ENCODE data around the gene TMEM132C. TPM values are rescaled to one million over a fixed set of nuclear protein-coding genes. Genes with fewer than 3 reads are reported as not detected.

TMEM132C gene
- total RNA-seq, 1 donor, result not detected

- H3K4me3 ChIP-seq (ENCODE audit: low read depth, low read length), result no peak overlapping the region
- TF ChIP-seq CTCF (IDR thresholded peaks at IDR 0.05; ENCODE audit: insufficient read depth, low read depth, low read length), result no peak
- DNase-seq (ENCODE audit: low read depth), result no peak
Observed at GRCh38 chr12:128393346-128393745, 126.4 kb downstream of the TMEM132C start.

- TF ChIP-seq CTCF (IDR thresholded peaks at IDR 0.05; ENCODE audit: insufficient read depth, low read depth, low read length), result no peak
- H3K4me3 ChIP-seq (ENCODE audit: low read depth, low read length), result no peak overlapping the region
- no peak for DNase-seq (ENCODE audit: low read depth)
Observed at GRCh38 chr12:128394137-128394536, 127.2 kb downstream of the TMEM132C start.

GRCh38 chr12:128399253-128399652 lies 132.3 kb downstream of the TMEM132C start:
- H3K4me3 ChIP-seq (ENCODE audit: low read depth, low read length), result no peak overlapping the region
- no peak for DNase-seq (ENCODE audit: low read depth)
- TF ChIP-seq CTCF (IDR thresholded peaks at IDR 0.05; ENCODE audit: insufficient read depth, low read depth, low read length), result no peak

GRCh38 chr12:128402486-128403243 lies 135.7 kb downstream of the TMEM132C start:
- H3K4me3 ChIP-seq (ENCODE audit: low read depth, low read length), result no peak overlapping the region
- no peak for DNase-seq (ENCODE audit: low read depth)
- no peak for TF ChIP-seq CTCF (IDR thresholded peaks at IDR 0.05; ENCODE audit: insufficient read depth, low read depth, low read length)

- no peak for DNase-seq (ENCODE audit: low read depth)
- H3K4me3 ChIP-seq (ENCODE audit: low read depth, low read length), result no peak overlapping the region
- no peak for TF ChIP-seq CTCF (IDR thresholded peaks at IDR 0.05; ENCODE audit: insufficient read depth, low read depth, low read length)
Observed at GRCh38 chr12:128408669-128409068, 141.7 kb downstream of the TMEM132C start.

- DNase-seq (ENCODE audit: low read depth), result no peak
- H3K4me3 ChIP-seq (ENCODE audit: low read depth, low read length), result no peak overlapping the region
- no peak for TF ChIP-seq CTCF (IDR thresholded peaks at IDR 0.05; ENCODE audit: insufficient read depth, low read depth, low read length)
Observed at GRCh38 chr12:128415036-128415560, 148.1 kb downstream of the TMEM132C start.
